Measurements from ENCODE around the gene PML. TPM values are rescaled to one million over a fixed set of nuclear protein-coding genes. Genes with fewer than 3 reads are reported as not detected.

The PML gene
- total RNA-seq, 1 experiment from 2014 or later = 67.2 TPM

DNA sequence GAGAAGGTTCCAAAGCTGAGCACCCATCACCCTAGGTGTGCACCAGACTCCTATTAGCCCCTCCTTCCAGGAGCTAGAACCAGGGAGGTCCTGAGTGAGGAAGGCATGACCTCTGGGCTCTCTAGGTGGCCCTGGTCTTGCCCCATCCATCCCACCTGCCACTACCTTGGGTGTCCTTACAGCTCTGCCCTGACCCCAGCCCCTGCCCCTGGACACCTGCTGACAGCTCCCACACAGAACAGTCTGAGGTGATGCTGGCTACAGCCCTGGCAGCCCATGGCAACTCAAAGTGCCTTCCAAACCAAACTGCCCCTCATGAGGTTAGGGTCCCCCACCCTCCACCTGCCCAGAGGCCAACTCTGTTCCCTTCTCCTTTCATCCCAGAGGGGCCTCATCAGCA lies 50.7 kb downstream of the PML start:
- no peak overlapping the region for H2AFZ ChIP-seq
- H3K27me3 ChIP-seq (ENCODE audit: insufficient read depth, low read depth) = no peaks in the 10 kb centered on the region
- no peaks in the 10 kb centered on the region for H3K9me3 ChIP-seq (ENCODE audit: insufficient read depth, low read depth)
- intact Hi-C loops (cut with micrococcal nuclease; ENCODE audit: unreplicated experiment) = no loop called here
- H3K79me2 ChIP-seq (ENCODE audit: low read depth) = no peaks in the 10 kb centered on the region
- no peak for DNase-seq
- no peaks in the 10 kb centered on the region for H3K36me3 ChIP-seq (ENCODE audit: low read depth)
- ChIA-PET POLR2A (ENCODE audit: unreplicated experiment) (no interaction called here), CTCF (interaction anchor here (0.6 kb wide), 1 partner anchor 85 kb away, joined by 3 read pairs; no protein-coding TSS in a partner anchor)
- no peaks in the 10 kb centered on the region for H4K20me1 ChIP-seq (ENCODE audit: insufficient read depth)
- H3K4me1 ChIP-seq (replicated peaks; ENCODE audit: insufficient read depth) = peaks cover 13% of the 10 kb centered on the region
- no peak overlapping the region for H3K27ac ChIP-seq
- peaks cover 8% of the 10 kb centered on the region; the same call in 1 of the 2 replicates for H3F3A ChIP-seq (ENCODE audit: insufficient read depth, low read depth)
- no peak overlapping the region for H3K4me3 ChIP-seq
- H3K4me2 ChIP-seq = no peak overlapping the region
- no peak for TF ChIP-seq EZH2 (IDR thresholded peaks at IDR 0.05; ENCODE audit: low read depth)
- TF ChIP-seq, protein P1, sequence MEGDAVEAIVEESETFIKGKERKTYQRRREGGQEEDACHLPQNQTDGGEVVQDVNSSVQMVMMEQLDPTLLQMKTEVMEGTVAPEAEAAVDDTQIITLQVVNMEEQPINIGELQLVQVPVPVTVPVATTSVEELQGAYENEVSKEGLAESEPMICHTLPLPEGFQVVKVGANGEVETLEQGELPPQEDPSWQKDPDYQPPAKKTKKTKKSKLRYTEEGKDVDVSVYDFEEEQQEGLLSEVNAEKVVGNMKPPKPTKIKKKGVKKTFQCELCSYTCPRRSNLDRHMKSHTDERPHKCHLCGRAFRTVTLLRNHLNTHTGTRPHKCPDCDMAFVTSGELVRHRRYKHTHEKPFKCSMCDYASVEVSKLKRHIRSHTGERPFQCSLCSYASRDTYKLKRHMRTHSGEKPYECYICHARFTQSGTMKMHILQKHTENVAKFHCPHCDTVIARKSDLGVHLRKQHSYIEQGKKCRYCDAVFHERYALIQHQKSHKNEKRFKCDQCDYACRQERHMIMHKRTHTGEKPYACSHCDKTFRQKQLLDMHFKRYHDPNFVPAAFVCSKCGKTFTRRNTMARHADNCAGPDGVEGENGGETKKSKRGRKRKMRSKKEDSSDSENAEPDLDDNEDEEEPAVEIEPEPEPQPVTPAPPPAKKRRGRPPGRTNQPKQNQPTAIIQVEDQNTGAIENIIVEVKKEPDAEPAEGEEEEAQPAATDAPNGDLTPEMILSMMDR (conservative IDR thresholded peaks at IDR 0.05) = no peak
- no TSS peak for BruUV-seq (replicated peaks)
- no peaks in the 10 kb centered on the region for H3K9me2 ChIP-seq (ENCODE audit: insufficient read depth)

DNA sequence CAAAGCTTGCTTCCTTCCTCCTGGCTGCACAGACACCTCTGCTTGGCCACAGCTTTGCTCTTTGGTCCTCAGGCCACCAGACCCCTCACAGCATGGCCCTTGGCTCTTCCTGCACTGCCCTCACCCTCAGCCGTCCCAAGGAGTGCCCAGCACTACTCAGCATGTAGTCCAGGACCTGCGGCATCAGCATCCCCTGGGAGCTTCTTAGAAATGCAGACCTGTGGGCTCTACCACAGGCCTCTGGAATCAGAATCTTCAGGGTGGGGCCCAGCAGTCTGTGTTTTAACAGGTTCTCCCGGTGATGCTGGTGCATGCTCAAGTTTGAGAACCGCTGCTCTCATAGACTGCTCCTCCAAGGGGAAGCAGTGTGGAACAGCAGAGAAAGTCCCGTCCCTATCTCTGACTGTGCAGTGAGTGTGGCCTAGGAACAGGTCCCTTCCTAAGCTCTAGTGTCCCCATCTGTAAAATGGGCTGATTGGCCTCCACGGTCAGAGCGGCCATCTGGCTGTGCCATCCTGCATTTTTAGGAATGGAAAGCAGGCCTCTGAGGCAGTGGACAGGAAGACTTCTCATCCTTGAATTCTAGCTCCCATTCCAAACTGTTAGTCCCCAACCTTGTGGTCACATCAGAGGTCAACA lies 51.2 kb downstream of the PML start:
- Histone ChIP-seq H3K27ac (no peak overlapping the region), H3K4me1 (replicated peaks; ENCODE audit: insufficient read depth) (peaks cover 15% of the 10 kb centered on the region), H3K4me2 (no peak overlapping the region), H3K27me3 (ENCODE audit: insufficient read depth, low read depth) (no peaks in the 10 kb centered on the region), H2AFZ (no peak overlapping the region), H3K9me3 (ENCODE audit: insufficient read depth, low read depth) (no peaks in the 10 kb centered on the region), H3K9me2 (ENCODE audit: insufficient read depth) (no peaks in the 10 kb centered on the region), H3K79me2 (ENCODE audit: low read depth) (no peaks in the 10 kb centered on the region), H3K4me3 (no peak overlapping the region), H4K20me1 (ENCODE audit: insufficient read depth) (no peaks in the 10 kb centered on the region), H3K36me3 (ENCODE audit: low read depth) (no peaks in the 10 kb centered on the region), H3F3A (ENCODE audit: insufficient read depth, low read depth) (peaks cover 14% of the 10 kb centered on the region)
- TF ChIP-seq, protein P1 (conservative IDR thresholded peaks at IDR 0.05) = no peak
- no TSS peak for BruUV-seq (replicated peaks)
- ChIA-PET CTCF (no interaction called here), POLR2A (ENCODE audit: unreplicated experiment) (no interaction called here)
- no peak for DNase-seq
- intact Hi-C loops (cut with micrococcal nuclease; ENCODE audit: unreplicated experiment) = no loop called here

DNA sequence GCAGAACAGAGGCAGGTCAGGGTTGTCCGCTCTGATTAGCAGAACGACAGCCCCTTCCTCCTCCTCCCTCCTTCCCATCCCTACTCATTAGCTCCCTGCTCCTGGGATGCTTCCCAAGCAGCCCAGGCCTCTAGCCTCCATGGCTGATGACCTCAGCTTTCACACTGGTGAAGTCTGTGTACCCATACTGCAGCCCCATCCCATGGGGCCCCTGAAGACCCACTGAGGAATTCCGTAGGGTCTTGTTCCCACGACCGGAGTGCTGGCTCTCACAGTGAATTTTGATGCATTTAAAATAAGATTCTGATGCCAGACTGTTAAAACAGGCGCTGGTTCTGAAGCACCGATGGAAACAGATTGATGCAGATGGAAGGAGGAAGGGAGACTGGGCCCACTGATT lies 51.8 kb downstream of the PML start:
- POLR2A ChIA-PET (ENCODE audit: unreplicated experiment) = no interaction called here
- BruUV-seq (replicated peaks) = no TSS peak
- CTCF ChIA-PET = no interaction called here

More for the DNA sequence above, 51.8 kb downstream of the PML start:
- TF ChIP-seq EZH2 (IDR thresholded peaks at IDR 0.05; ENCODE audit: low read depth) = no peak
- TF ChIP-seq, protein P1 (conservative IDR thresholded peaks at IDR 0.05) = no peak
- Histone ChIP-seq H3K36me3 (ENCODE audit: low read depth) (no peaks in the 10 kb centered on the region), H3K9me2 (ENCODE audit: insufficient read depth) (no peaks in the 10 kb centered on the region), H3K27me3 (ENCODE audit: insufficient read depth, low read depth) (no peaks in the 10 kb centered on the region), H3K4me1 (replicated peaks; ENCODE audit: insufficient read depth) (peaks cover 20% of the 10 kb centered on the region), H3K27ac (no peak overlapping the region), H3K79me2 (ENCODE audit: low read depth) (no peaks in the 10 kb centered on the region), H3K9me3 (ENCODE audit: insufficient read depth, low read depth) (no peaks in the 10 kb centered on the region), H3K4me2 (no peak overlapping the region), H3F3A (ENCODE audit: insufficient read depth, low read depth) (peaks cover 19% of the 10 kb centered on the region), H4K20me1 (ENCODE audit: insufficient read depth) (no peaks in the 10 kb centered on the region), H3K4me3 (no peak overlapping the region), H2AFZ (no peak overlapping the region)
- intact Hi-C loops (cut with micrococcal nuclease; ENCODE audit: unreplicated experiment) = no loop called here
- DNase-seq = no peak

All from PC-9 (cell line).